SU-DHL-6 (cell line): ENCODE results near the gene CCDC17.

ENCODE experiments used
- H2AFZ ChIP-seq: fragments of 200-600 bp; sonication (generic); 2 replicates; pipeline ENCODE4 v1.6.1; 2014; ENCODE audit warnings: low read depth, mild to moderate bottlenecking, moderate library complexity, mixed read lengths, antibody characterized with exemption, low read length; ENCODE audit not compliant: severe bottlenecking
- H3F3A ChIP-seq: fragments of 200-600 bp; shearing (Covaris generic); 2 replicates; pipeline ENCODE4 v1.6.0; 2016; ENCODE audit warnings: antibody characterized with exemption, mild to moderate bottlenecking; ENCODE audit not compliant: insufficient read depth
- H3K27ac ChIP-seq: fragments of 200-600 bp; sonication (generic); 2 replicates; pipeline ENCODE4 v1.5.1; 2016; ENCODE audit warnings: low read depth, mild to moderate bottlenecking, low read length, moderate library complexity, mixed read lengths
- H3K27me3 ChIP-seq: fragments of 200-600 bp; sonication (generic), shearing (Covaris generic); 2 replicates; pipeline ENCODE4 v1.6.0; 2014; ENCODE audit warnings: mild to moderate bottlenecking, low read length
- H3K36me3 ChIP-seq: fragments of 200-600 bp; sonication (generic); 2 replicates; pipeline ENCODE4 v1.6.1; 2014; ENCODE audit warnings: mild to moderate bottlenecking, low read length, mixed read lengths
- H3K4me2 ChIP-seq: fragments of 300-600, 200-600 bp; shearing (Covaris generic), sonication (generic); 2 replicates; pipeline ENCODE4 v1.6.0; 2014; ENCODE audit warnings: low read length, low read depth, mild to moderate bottlenecking; ENCODE audit not compliant: poor library complexity, severe bottlenecking
- H3K4me3 ChIP-seq: fragments of 200-600 bp; sonication (generic); 2 replicates; pipeline ENCODE4 v1.5.1; 2014; ENCODE audit warnings: antibody characterized with exemption, low read length, mild to moderate bottlenecking, mixed read lengths; ENCODE audit not compliant: insufficient read depth, poor library complexity, severe bottlenecking
- H3K79me2 ChIP-seq: fragments of 200-600 bp; sonication (generic); 2 replicates; pipeline ENCODE4 v1.6.1; 2014; ENCODE audit warnings: mild to moderate bottlenecking, low read length, moderate library complexity; ENCODE audit not compliant: insufficient read depth
- H3K9ac ChIP-seq: fragments of 200-600 bp; sonication (generic); 2 replicates; pipeline ENCODE4 v1.7.0; 2014; ENCODE audit warnings: mild to moderate bottlenecking, low read length
- H3K9me2 ChIP-seq: fragments of 200-600 bp; sonication (generic); replicated peaks from 2 replicates; pipeline ENCODE4 v1.6.1; 2014; ENCODE audit warnings: low read length; ENCODE audit not compliant: insufficient read depth
- H3K9me3 ChIP-seq: fragments of 200-600 bp; sonication (generic); 2 replicates; pipeline ENCODE4 v1.6.1; 2014; ENCODE audit warnings: low read length, mixed read lengths; ENCODE audit not compliant: insufficient read depth
- H4K20me1 ChIP-seq: fragments of 200-600 bp; sonication (generic); 2 replicates; pipeline ENCODE4 v1.6.1; 2014; ENCODE audit warnings: low read depth, mild to moderate bottlenecking, antibody characterized with exemption, low read length, moderate library complexity, mixed read lengths
- EZH2phosphoT487 ChIP-seq: fragments of 200-600 bp; sonication (generic), shearing (Covaris generic); conservative IDR thresholded peaks from 2 replicates; pipeline ENCODE4 v1.6.1; 2018; ENCODE audit warnings: mild to moderate bottlenecking, antibody characterized with exemption, low read length, moderate library complexity, mixed read lengths
- TF ChIP-seq, protein P1 (sequence below): fragments of 200-600 bp; sonication (generic); IDR thresholded peaks from one replicate; pipeline ENCODE4 v1.5.1; 2017; ENCODE audit warnings: antibody characterized with exemption, mild to moderate bottlenecking, low read length, moderate library complexity; ENCODE audit not compliant: insufficient read depth, poor library complexity, severe bottlenecking

Gene CCDC17

DNA sequence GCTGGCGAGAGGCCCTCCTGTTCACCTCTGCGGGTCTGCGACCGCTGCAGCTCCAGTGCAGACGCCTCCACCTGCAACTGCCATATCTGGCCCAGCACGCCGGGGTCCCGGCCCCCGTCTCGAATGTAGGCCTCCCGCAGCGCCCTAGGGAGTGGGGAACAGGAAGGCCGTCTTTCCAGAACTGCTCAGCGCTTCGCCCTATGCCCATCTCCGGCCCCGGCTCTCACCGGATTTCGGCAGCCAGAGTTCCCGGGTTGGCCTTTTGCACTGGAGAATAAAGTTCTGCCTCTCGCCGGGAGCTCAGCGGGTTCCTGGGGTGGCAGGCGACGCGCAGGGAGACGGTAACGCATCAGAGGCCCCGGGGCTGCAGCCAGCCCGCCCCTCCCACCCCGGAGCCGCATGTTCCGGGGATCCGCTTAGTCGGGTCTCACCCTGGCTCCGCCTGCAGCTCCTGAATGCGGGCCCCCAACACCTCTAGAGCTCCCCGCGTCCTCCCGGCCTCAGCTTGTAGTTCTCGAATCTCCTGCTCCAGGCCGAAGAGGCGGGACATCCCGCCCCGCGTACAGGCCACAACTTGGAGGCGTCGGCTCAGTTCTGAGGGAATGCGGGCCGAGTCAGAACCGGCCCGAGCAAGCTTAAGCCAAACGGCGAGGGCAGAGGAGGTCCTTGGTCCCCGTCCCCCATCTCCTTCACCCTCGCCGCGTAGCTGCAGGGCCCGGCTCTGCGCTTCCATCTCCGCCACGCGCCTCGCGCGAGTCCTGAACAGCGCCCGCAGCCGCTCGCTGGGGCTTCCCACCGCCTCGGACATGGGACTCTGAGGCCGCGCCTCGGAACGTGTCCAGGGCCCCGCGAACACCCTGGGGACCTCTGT is 1.1 kb downstream of the CCDC17 start:
- H3K36me3 ChIP-seq, result peaks cover 6% of the 10 kb centered on the region

DNA sequence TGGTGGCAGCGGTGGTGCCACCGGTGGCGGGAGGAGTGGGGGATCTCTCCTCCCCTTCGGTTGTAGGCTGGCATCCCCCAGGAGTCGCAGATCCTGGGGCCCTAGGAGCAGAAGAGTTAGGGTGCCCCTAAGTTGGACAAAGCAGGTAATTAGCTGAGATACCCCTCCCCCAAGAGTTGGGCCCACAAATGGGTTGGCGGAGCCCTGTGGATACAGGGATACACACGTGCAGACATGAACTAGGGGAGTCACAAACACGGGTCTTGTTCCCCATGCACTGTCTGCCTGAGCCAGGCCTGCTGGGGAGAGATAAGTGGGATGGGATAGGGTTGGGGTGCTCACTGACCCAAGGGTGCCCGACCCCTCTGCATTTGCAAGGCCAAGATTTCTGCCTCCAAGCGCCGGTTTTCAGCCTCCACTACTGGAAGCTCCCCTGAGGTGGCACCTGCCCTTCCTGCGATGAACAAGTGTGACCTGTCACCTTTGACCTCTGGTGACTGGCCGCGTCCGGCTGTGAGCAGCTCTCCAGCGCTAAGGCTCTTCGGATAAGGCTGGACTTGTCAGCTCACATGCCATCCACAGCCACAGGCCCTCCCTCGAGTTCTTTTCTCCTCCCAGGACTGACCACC is 1.8 kb downstream of the CCDC17 start:
- Histone ChIP-seq H3K36me3 (peaks cover 13% of the 10 kb centered on the region), H3F3A (peaks cover 38% of the 10 kb centered on the region), H3K9me2 (no peaks in the 10 kb centered on the region), H4K20me1 (no peaks in the 10 kb centered on the region), H3K27me3 (no peaks in the 10 kb centered on the region), H3K4me2 (no peak overlapping the region), H3K9me3 (no peaks in the 10 kb centered on the region), H3K4me3 (no peak overlapping the region), H2AFZ (no peak overlapping the region), H3K9ac (no peak overlapping the region), H3K79me2 (no peaks in the 10 kb centered on the region), H3K27ac (no peak overlapping the region)
- TF ChIP-seq, protein P1, sequence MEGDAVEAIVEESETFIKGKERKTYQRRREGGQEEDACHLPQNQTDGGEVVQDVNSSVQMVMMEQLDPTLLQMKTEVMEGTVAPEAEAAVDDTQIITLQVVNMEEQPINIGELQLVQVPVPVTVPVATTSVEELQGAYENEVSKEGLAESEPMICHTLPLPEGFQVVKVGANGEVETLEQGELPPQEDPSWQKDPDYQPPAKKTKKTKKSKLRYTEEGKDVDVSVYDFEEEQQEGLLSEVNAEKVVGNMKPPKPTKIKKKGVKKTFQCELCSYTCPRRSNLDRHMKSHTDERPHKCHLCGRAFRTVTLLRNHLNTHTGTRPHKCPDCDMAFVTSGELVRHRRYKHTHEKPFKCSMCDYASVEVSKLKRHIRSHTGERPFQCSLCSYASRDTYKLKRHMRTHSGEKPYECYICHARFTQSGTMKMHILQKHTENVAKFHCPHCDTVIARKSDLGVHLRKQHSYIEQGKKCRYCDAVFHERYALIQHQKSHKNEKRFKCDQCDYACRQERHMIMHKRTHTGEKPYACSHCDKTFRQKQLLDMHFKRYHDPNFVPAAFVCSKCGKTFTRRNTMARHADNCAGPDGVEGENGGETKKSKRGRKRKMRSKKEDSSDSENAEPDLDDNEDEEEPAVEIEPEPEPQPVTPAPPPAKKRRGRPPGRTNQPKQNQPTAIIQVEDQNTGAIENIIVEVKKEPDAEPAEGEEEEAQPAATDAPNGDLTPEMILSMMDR, result no peak
- no peak for TF ChIP-seq EZH2phosphoT487

More for the DNA sequence above, 1.1 kb downstream of the CCDC17 start:
- H3K27ac ChIP-seq, result no peak overlapping the region
- peaks cover 39% of the 10 kb centered on the region for H3F3A ChIP-seq
- H3K4me3 ChIP-seq, result no peak overlapping the region
- H4K20me1 ChIP-seq, result no peaks in the 10 kb centered on the region
- no peak overlapping the region for H2AFZ ChIP-seq
- TF ChIP-seq, protein P1, result no peak
- no peak for TF ChIP-seq EZH2phosphoT487
- H3K4me2 ChIP-seq, result no peak overlapping the region
- no peaks in the 10 kb centered on the region for H3K9me2 ChIP-seq
- no peaks in the 10 kb centered on the region for H3K79me2 ChIP-seq
- H3K27me3 ChIP-seq, result no peaks in the 10 kb centered on the region
- H3K9me3 ChIP-seq, result no peaks in the 10 kb centered on the region
- no peak overlapping the region for H3K9ac ChIP-seq

DNA sequence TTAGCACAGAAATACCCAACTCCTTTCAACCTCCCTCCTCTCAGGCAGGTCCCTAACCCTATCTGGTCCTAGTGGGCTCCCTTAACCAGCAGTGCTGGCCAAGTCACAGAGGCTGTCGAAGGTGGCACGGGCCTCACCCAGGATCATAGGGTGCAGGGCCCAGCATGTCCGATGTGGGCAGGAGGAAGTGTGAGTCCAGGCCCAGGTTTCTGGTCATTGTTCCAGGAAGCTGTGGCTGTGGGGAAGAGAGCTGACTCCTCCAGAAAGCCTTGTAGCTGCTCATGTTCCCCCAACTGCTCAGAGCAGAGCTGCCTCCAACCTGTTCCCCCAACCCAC is 2.4 kb downstream of the CCDC17 start:
- Histone ChIP-seq H3K4me3 (no peak overlapping the region), H3K9me3 (no peaks in the 10 kb centered on the region), H3K27me3 (no peaks in the 10 kb centered on the region), H2AFZ (no peak overlapping the region), H3K79me2 (no peaks in the 10 kb centered on the region), H3K4me2 (no peak overlapping the region), H3F3A (peaks cover 38% of the 10 kb centered on the region), H3K36me3 (peaks cover 16% of the 10 kb centered on the region), H3K27ac (no peak overlapping the region), H4K20me1 (no peaks in the 10 kb centered on the region), H3K9me2 (no peaks in the 10 kb centered on the region), H3K9ac (no peak overlapping the region)
- TF ChIP-seq, protein P1, result no peak
- no peak for TF ChIP-seq EZH2phosphoT487
